KBM-7 (cell line): Measurements from ENCODE around the gene WNT4.
"Not testable (repeated sequence)": the region's sequence is repeated elsewhere in the genome, so short reads cannot be mapped to it uniquely, and the experiment has no call there.

Experiments used
- DNase-seq: peaks from one replicate; pipeline ENCODE4 v3.0.0-alpha.2; 2015
- in situ Hi-C: fragments of 300-500 bp; cut with MboI; formaldehyde crosslinking; loops from 2 replicates; pipeline ENCODE4 v1.14.3; 2020; ENCODE audit warnings: low sequenced_read_pairs, low pct_unique_long_range_greater_than_20kb, mixed read lengths

Gene WNT4

GRCh38 chr1:22096463-22096862 lies 46.4 kb downstream of the WNT4 start:
- in situ Hi-C loops = no loop called here
- no peak for DNase-seq

GRCh38 chr1:22096036-22096435 lies 46.9 kb downstream of the WNT4 start:
- in situ Hi-C loops = no loop called here

GRCh38 chr1:22093513-22093912 lies 49.4 kb downstream of the WNT4 start:
- no peak for DNase-seq
- in situ Hi-C loops = no loop called here

More at GRCh38 chr1:22096036-22096435, 46.9 kb downstream of the WNT4 start:
- DNase-seq = no peak

- peak; percentile 33 for DNase-seq
- in situ Hi-C loops = not testable (repeated sequence)
These were observed 50.7 kb downstream of the WNT4 start for GRCh38 chr1:22092026-22092768.

- in situ Hi-C loops = no loop called here
- DNase-seq = no peak
These were observed 52.0 kb downstream of the WNT4 start for GRCh38 chr1:22090867-22091266.

GRCh38 chr1:22089787-22090186 lies 53.1 kb downstream of the WNT4 start:
- DNase-seq = peak; percentile 69
- in situ Hi-C loops = no loop called here

GRCh38 chr1:22089134-22089571 lies 53.7 kb downstream of the WNT4 start:
- in situ Hi-C loops = no loop called here
- no peak for DNase-seq

- DNase-seq = peak; percentile 43
- in situ Hi-C loops = no loop called here
These were observed 54.6 kb downstream of the WNT4 start for GRCh38 chr1:22088331-22088730.

- in situ Hi-C loops = no loop called here
- peak; percentile 61 for DNase-seq
These were observed 62.7 kb downstream of the WNT4 start for GRCh38 chr1:22080191-22080590.

GRCh38 chr1:22078133-22078532 lies 64.8 kb downstream of the WNT4 start:
- in situ Hi-C loops = no loop called here
- DNase-seq = no peak

- DNase-seq = no peak
- in situ Hi-C loops = no loop called here
These were observed 65.2 kb downstream of the WNT4 start for GRCh38 chr1:22077728-22078127.

- DNase-seq = no peak
- in situ Hi-C loops = no loop called here
These were observed 66.6 kb downstream of the WNT4 start for GRCh38 chr1:22076346-22076745.

- DNase-seq = peak; percentile 90
- in situ Hi-C loops = no loop called here
These were observed 67.2 kb downstream of the WNT4 start for GRCh38 chr1:22075718-22076117.

- peak; percentile 46 for DNase-seq
- in situ Hi-C loops = no loop called here
These were observed 68.1 kb downstream of the WNT4 start for GRCh38 chr1:22074803-22075202.

- no peak for DNase-seq
- in situ Hi-C loops = no loop called here
These were observed 71.4 kb downstream of the WNT4 start for GRCh38 chr1:22071511-22071910.
